CD8-positive, alpha-beta memory T cell (primary cell): ENCODE data around the gene DESI2. TPM values are rescaled to one million over a fixed set of nuclear protein-coding genes. Genes with fewer than 3 reads are reported as not detected.

ENCODE experiments used
- CTCF ChIA-PET: fragments of 350-600 bp; sonication (Branson Sonifier 250); formaldehyde crosslinking; loops from one replicate; lab custom pipeline; 2021; ENCODE audit warnings: antibody characterized with exemption; lab: Charles Lee
- POLR2A ChIA-PET: fragments of 350-600 bp; sonication (Branson Sonifier 250); formaldehyde crosslinking; loops from one replicate; lab custom pipeline; 2021; ENCODE audit warnings: antibody characterized with exemption; lab: Charles Lee
- DNase-seq, 5 donors: peaks; one replicate each; pipeline versions ENCODE4 v3.0.0 to v3.0.0-alpha.2; 2020 to 2022; ENCODE audit warnings: mixed read lengths in 1 of 5
- H3K27ac ChIP-seq: one replicate; pipeline ENCODE4 v1.7.0; 2013; ENCODE audit warnings: low read depth, mild to moderate bottlenecking, low read length, moderate library complexity
- H3K27me3 ChIP-seq: 2 replicates; pipeline ENCODE4 v1.7.0; 2013; ENCODE audit warnings: low read length, mild to moderate bottlenecking; ENCODE audit not compliant: insufficient read depth, poor library complexity, severe bottlenecking
- H3K36me3 ChIP-seq: 2 replicates; pipeline ENCODE4 v1.7.0; 2013; ENCODE audit warnings: mild to moderate bottlenecking, low read length, moderate library complexity; ENCODE audit not compliant: insufficient read depth
- H3K4me1 ChIP-seq: 2 replicates; pipeline ENCODE4 v1.7.0; 2013; ENCODE audit warnings: mild to moderate bottlenecking, low read length, moderate library complexity; ENCODE audit not compliant: insufficient read depth
- H3K4me3 ChIP-seq: 2 replicates; pipeline ENCODE4 v1.7.0; 2013; ENCODE audit warnings: mild to moderate bottlenecking, low read length
- H3K9me3 ChIP-seq: 2 replicates; pipeline ENCODE4 v1.7.0; 2013; ENCODE audit warnings: mild to moderate bottlenecking, low read length
- H3K27ac Mint-ChIP-seq, 8 donors: one replicate each; pipeline ENCODE4 v1.8.0; 2020 to 2021; ENCODE audit warnings: mixed read lengths in 8 of 8, mild to moderate bottlenecking in 6 of 8, inconsistent platforms in 3 of 8, moderate library complexity in 3 of 8
- H3K27me3 Mint-ChIP-seq, 2 donors: one replicate each; pipeline ENCODE4 v1.8.0; 2020 to 2021; ENCODE audit warnings: mixed read lengths in 2 of 2, mild to moderate bottlenecking in 1 of 2, moderate library complexity in 1 of 2
- H3K36me3 Mint-ChIP-seq, 3 donors: one replicate each; pipeline ENCODE4 v1.8.0; 2020 to 2021; ENCODE audit warnings: mixed read lengths in 3 of 3, inconsistent platforms in 1 of 3, mild to moderate bottlenecking in 1 of 3
- H3K4me1 Mint-ChIP-seq, 3 donors: one replicate each; pipeline ENCODE4 v1.8.0; 2020 to 2021; ENCODE audit warnings: mixed read lengths in 3 of 3, inconsistent platforms in 1 of 3, mild to moderate bottlenecking in 1 of 3
- H3K4me3 Mint-ChIP-seq, 7 donors: one replicate each; pipeline ENCODE4 v1.8.0; 2020 to 2021; ENCODE audit warnings: mixed read lengths in 7 of 7, mild to moderate bottlenecking in 6 of 7, moderate library complexity in 4 of 7, inconsistent platforms in 2 of 7
- H3K9me3 Mint-ChIP-seq, 5 donors: one replicate each; pipeline ENCODE4 v1.8.0; 2020 to 2022; ENCODE audit warnings: mixed read lengths in 5 of 5, mild to moderate bottlenecking in 3 of 5, moderate library complexity in 2 of 5, inconsistent platforms in 1 of 5
- polyA plus RNA-seq: library from polyadenylated mRNA; unstranded; fragments of 300-500 nt; fragmentation: Illumina TruSeq; gene quantifications from one replicate; pipeline ENCODE4 v1.2.3, GENCODE V29; 2021
- total RNA-seq, 2 experiments: library from RNA; stranded (reverse); gene quantifications; one replicate each; pipeline ENCODE4 v1.2.3, GENCODE V29; 2021

DESI2 gene
- total and polyA plus RNA-seq, 3 experiments from 2014 or later: 21.4 to 33.7 (median 32.9) TPM

DNA sequence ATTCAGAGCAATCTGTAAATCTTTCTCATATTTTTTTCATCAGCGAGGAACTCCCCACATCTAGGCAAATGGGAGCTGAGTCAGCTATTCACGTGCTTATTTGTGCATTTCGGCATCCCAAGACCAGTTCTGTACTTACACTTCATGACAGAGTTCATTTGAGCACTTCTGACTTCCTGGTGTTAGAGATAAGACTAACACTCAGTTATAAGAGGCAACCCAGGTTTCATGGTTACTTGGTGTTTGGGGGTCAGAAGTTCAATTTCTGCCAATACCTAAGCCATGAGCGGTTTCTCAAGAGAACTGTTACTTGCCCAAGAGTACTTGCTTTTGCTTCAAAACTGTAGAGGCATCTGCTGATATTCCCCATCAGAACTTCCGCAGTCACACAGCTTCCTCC, 24.1 kb upstream of the DESI2 start:
- H3K9me3 ChIP-seq: no peaks in the 10 kb centered on the region
- H3K4me3 Mint-ChIP-seq: no peak overlapping the region
- no peak overlapping the region for H3K4me3 ChIP-seq
- no peaks in the 10 kb centered on the region for H3K27me3 ChIP-seq
- no peak overlapping the region for H3K27ac Mint-ChIP-seq
- CTCF ChIA-PET: interaction anchor here (1.6 kb wide), 1 partner anchor 24 kb away, joined by 3 read pairs; no protein-coding TSS in a partner anchor
- H3K36me3 Mint-ChIP-seq: peaks cover 0 to 4% (median 0%) of the 10 kb centered on the region in 3 donors
- H3K27ac ChIP-seq: no peak overlapping the region
- no peaks in the 10 kb centered on the region for H3K4me1 Mint-ChIP-seq
- no peaks in the 10 kb centered on the region for H3K36me3 ChIP-seq
- no peaks in the 10 kb centered on the region for H3K4me1 ChIP-seq
- DNase-seq: no peak
- H3K9me3 Mint-ChIP-seq: no peaks in the 10 kb centered on the region
- POLR2A ChIA-PET: no interaction called here
- H3K27me3 Mint-ChIP-seq: peaks cover 3 to 35% of the 10 kb centered on the region in 2 donors

GRCh38 chr1:244633140-244633539, 19.8 kb upstream of the DESI2 start:
- Histone ChIP-seq H3K27me3 (no peaks in the 10 kb centered on the region), H3K4me3 (no peak overlapping the region), H3K36me3 (no peaks in the 10 kb centered on the region), H3K27ac (no peak overlapping the region), H3K4me1 (no peaks in the 10 kb centered on the region), H3K9me3 (no peaks in the 10 kb centered on the region)
- peaks cover 3 to 24% of the 10 kb centered on the region in 2 donors for H3K27me3 Mint-ChIP-seq
- no peak for DNase-seq
- H3K4me3 Mint-ChIP-seq: no peak overlapping the region
- POLR2A ChIA-PET: no interaction called here
- H3K36me3 Mint-ChIP-seq: no peaks in the 10 kb centered on the region
- H3K27ac Mint-ChIP-seq: no peak overlapping the region
- CTCF ChIA-PET: no interaction called here
- H3K9me3 Mint-ChIP-seq: no peaks in the 10 kb centered on the region
- H3K4me1 Mint-ChIP-seq: no peaks in the 10 kb centered on the region

DNA sequence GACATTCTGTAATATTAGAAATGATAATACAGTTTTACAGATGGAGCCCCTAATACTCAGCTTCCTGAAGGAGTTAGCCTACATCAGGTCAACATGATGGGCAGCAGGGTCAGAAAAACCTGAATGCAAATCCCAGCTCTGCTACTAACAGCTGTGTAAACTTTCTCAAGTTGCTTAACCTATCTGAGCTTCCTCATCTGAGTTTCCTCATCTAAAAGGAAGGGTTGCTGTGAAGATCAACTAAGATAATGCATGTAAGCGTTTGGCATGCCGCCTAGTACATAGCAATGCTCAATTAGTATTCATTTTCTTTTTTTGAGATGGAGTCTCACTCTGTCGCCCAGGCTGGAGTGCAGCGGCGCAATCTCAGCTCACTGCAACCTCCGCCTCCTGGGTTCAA, 18.4 kb upstream of the DESI2 start:
- no peaks in the 10 kb centered on the region for H3K36me3 ChIP-seq
- no peaks in the 10 kb centered on the region for H3K9me3 ChIP-seq
- Mint-ChIP-seq H3K27me3 (peaks cover 0 to 14% of the 10 kb centered on the region in 2 donors), H3K36me3 (no peaks in the 10 kb centered on the region), H3K27ac (no peak overlapping the region), H3K4me1 (no peaks in the 10 kb centered on the region), H3K4me3 (no peak overlapping the region), H3K9me3 (no peaks in the 10 kb centered on the region)
- H3K27me3 ChIP-seq: no peaks in the 10 kb centered on the region
- no peak for DNase-seq
- ChIA-PET CTCF (interaction anchor here (1.2 kb wide), 1 partner anchor 16 kb away, joined by 3 read pairs; no protein-coding TSS in a partner anchor), POLR2A (no interaction called here)
- H3K27ac ChIP-seq: no peak overlapping the region
- H3K4me1 ChIP-seq: no peaks in the 10 kb centered on the region
- no peak overlapping the region for H3K4me3 ChIP-seq

GRCh38 chr1:244636488-244637259, 16.3 kb upstream of the DESI2 start:
- Mint-ChIP-seq H3K9me3 (no peaks in the 10 kb centered on the region), H3K4me1 (no peaks in the 10 kb centered on the region), H3K4me3 (no peak overlapping the region), H3K27ac (no peak overlapping the region), H3K27me3 (peaks cover 3 to 13% of the 10 kb centered on the region in 2 donors), H3K36me3 (no peaks in the 10 kb centered on the region)
- Histone ChIP-seq H3K4me3 (no peak overlapping the region), H3K27ac (no peak overlapping the region), H3K36me3 (no peaks in the 10 kb centered on the region), H3K9me3 (no peaks in the 10 kb centered on the region), H3K27me3 (no peaks in the 10 kb centered on the region), H3K4me1 (no peaks in the 10 kb centered on the region)
- CTCF ChIA-PET: no interaction called here
- POLR2A ChIA-PET: no interaction called here
- DNase-seq: no peak

DNA sequence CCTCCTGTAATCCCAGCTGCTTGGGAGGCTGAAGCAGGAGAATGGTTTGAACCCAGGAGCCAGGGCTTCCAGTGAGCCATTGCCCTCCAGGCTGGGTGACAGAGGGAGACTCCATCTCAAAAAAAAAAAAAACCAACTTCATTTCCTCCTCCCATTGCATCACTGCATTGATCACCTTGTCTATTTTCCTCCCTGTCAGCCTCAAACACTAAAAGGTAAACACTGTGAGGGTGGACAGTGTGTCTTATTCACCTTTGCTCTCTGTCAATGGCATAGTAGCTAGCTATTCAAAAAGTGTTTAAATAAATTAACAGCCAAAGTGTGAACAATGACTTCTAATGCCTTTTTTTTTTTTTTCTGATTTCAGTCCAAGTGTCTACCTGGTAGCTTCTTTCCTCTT, 13.4 kb upstream of the DESI2 start:
- no peak overlapping the region for H3K4me3 ChIP-seq
- POLR2A ChIA-PET: no interaction called here
- no peaks in the 10 kb centered on the region for H3K36me3 Mint-ChIP-seq
- no peaks in the 10 kb centered on the region for H3K9me3 Mint-ChIP-seq
- H3K4me1 Mint-ChIP-seq: no peaks in the 10 kb centered on the region
- H3K27ac ChIP-seq: no peak overlapping the region
- no peak overlapping the region for H3K4me3 Mint-ChIP-seq
- DNase-seq: no peak
- no peaks in the 10 kb centered on the region for H3K4me1 ChIP-seq
- H3K27me3 ChIP-seq: no peaks in the 10 kb centered on the region
- peaks cover 7 to 36% of the 10 kb centered on the region in 2 donors for H3K27me3 Mint-ChIP-seq
- H3K36me3 ChIP-seq: no peaks in the 10 kb centered on the region
- no peaks in the 10 kb centered on the region for H3K9me3 ChIP-seq
- CTCF ChIA-PET: interaction anchor here (1.4 kb wide), 1 partner anchor 403 kb away, joined by 4 read pairs; no protein-coding TSS in a partner anchor
- no peak overlapping the region for H3K27ac Mint-ChIP-seq

GRCh38 chr1:244640917-244641316, 12.0 kb upstream of the DESI2 start:
- no peaks in the 10 kb centered on the region for H3K27me3 ChIP-seq
- no peaks in the 10 kb centered on the region for H3K36me3 ChIP-seq
- no peaks in the 10 kb centered on the region for H3K9me3 Mint-ChIP-seq
- no peaks in the 10 kb centered on the region for H3K36me3 Mint-ChIP-seq
- ChIA-PET CTCF (interaction anchor here (1.4 kb wide), 1 partner anchor 402 kb away, joined by 4 read pairs; no protein-coding TSS in a partner anchor), POLR2A (no interaction called here)
- H3K4me1 ChIP-seq: no peaks in the 10 kb centered on the region
- H3K9me3 ChIP-seq: no peaks in the 10 kb centered on the region
- H3K4me3 Mint-ChIP-seq: no peak overlapping the region
- peaks cover 7 to 42% of the 10 kb centered on the region in 2 donors for H3K27me3 Mint-ChIP-seq
- DNase-seq: no peak
- no peak overlapping the region for H3K4me3 ChIP-seq
- no peak overlapping the region for H3K27ac ChIP-seq
- H3K4me1 Mint-ChIP-seq: no peaks in the 10 kb centered on the region
- H3K27ac Mint-ChIP-seq: no peak overlapping the region

GRCh38 chr1:244642526-244642925, 10.4 kb upstream of the DESI2 start:
- Mint-ChIP-seq H3K36me3 (no peaks in the 10 kb centered on the region), H3K27ac (no peak overlapping the region), H3K4me3 (no peak overlapping the region), H3K4me1 (no peaks in the 10 kb centered on the region), H3K27me3 (peaks cover 7 to 49% of the 10 kb centered on the region in 2 donors), H3K9me3 (no peaks in the 10 kb centered on the region)
- Histone ChIP-seq H3K9me3 (no peaks in the 10 kb centered on the region), H3K4me1 (no peaks in the 10 kb centered on the region), H3K4me3 (no peak overlapping the region), H3K36me3 (no peaks in the 10 kb centered on the region), H3K27me3 (no peaks in the 10 kb centered on the region), H3K27ac (no peak overlapping the region)
- ChIA-PET CTCF (no interaction called here), POLR2A (no interaction called here)
- DNase-seq: no peak

GRCh38 chr1:244642988-244643387, 9.9 kb upstream of the DESI2 start:
- no peaks in the 10 kb centered on the region for H3K9me3 ChIP-seq
- H3K36me3 Mint-ChIP-seq: no peaks in the 10 kb centered on the region
- no peaks in the 10 kb centered on the region for H3K9me3 Mint-ChIP-seq
- POLR2A ChIA-PET: no interaction called here
- H3K4me1 Mint-ChIP-seq: no peaks in the 10 kb centered on the region
- CTCF ChIA-PET: interaction anchor here (1.2 kb wide), 1 partner anchor 9 kb away, joined by 4 read pairs; no protein-coding TSS in a partner anchor
- H3K4me1 ChIP-seq: no peaks in the 10 kb centered on the region
- no peak overlapping the region for H3K4me3 Mint-ChIP-seq
- H3K27ac Mint-ChIP-seq: no peak overlapping the region
- DNase-seq: no peak
- no peaks in the 10 kb centered on the region for H3K27me3 ChIP-seq
- H3K27ac ChIP-seq: no peak overlapping the region
- no peak overlapping the region for H3K4me3 ChIP-seq
- H3K36me3 ChIP-seq: no peaks in the 10 kb centered on the region
- H3K27me3 Mint-ChIP-seq: peaks cover 9 to 49% of the 10 kb centered on the region in 2 donors
